ENCODE data around the gene GPS2.

- TF ChIP-seq, protein P1, sequence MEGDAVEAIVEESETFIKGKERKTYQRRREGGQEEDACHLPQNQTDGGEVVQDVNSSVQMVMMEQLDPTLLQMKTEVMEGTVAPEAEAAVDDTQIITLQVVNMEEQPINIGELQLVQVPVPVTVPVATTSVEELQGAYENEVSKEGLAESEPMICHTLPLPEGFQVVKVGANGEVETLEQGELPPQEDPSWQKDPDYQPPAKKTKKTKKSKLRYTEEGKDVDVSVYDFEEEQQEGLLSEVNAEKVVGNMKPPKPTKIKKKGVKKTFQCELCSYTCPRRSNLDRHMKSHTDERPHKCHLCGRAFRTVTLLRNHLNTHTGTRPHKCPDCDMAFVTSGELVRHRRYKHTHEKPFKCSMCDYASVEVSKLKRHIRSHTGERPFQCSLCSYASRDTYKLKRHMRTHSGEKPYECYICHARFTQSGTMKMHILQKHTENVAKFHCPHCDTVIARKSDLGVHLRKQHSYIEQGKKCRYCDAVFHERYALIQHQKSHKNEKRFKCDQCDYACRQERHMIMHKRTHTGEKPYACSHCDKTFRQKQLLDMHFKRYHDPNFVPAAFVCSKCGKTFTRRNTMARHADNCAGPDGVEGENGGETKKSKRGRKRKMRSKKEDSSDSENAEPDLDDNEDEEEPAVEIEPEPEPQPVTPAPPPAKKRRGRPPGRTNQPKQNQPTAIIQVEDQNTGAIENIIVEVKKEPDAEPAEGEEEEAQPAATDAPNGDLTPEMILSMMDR (IDR thresholded peaks at IDR 0.05), result no peak
- TF ChIP-seq POLR2A (IDR thresholded peaks at IDR 0.05), result no peak
Measured at GRCh38 chr17:7354262-7354843, 39.2 kb upstream of the GPS2 start.
